PC-3 (cell line): ENCODE measurements around the gene SRPK3.

ENCODE experiments used
- CTCF ChIP-seq: fragments of 300-600 bp; sonication (generic); conservative IDR thresholded peaks from 2 replicates; pipeline ENCODE4 v1.5.1; 2017; ENCODE audit warnings: antibody characterized with exemption, low read depth, mild to moderate bottlenecking, low read length
- EZH2 ChIP-seq: fragments of 300-600 bp; sonication (generic); IDR thresholded peaks from one replicate; pipeline ENCODE4 v1.6.1; 2017; ENCODE audit warnings: antibody characterized with exemption, mild to moderate bottlenecking, low read length; ENCODE audit not compliant: unreplicated experiment

- TF ChIP-seq CTCF = no peak
- TF ChIP-seq EZH2 = no peak
Measured at GRCh38 chrX:153828308-153828707, 47.5 kb downstream of the SRPK3 start.
